Fibroblast of mammary gland (primary cell): ENCODE measurements around the gene TMEM9.

Source experiments
- DNase-seq: peaks from one replicate; pipeline ENCODE4 v3.0.0-alpha.2; 2010; ENCODE audit warnings: low read depth
- H3K4me3 ChIP-seq: 2 replicates; pipeline ENCODE4 v1.5.1; 2011; ENCODE audit warnings: low read depth, mild to moderate bottlenecking, low read length, moderate library complexity; ENCODE audit not compliant: control insufficient read depth
- TF ChIP-seq, protein P1 (sequence below): conservative IDR thresholded peaks from 2 replicates; pipeline ENCODE4 v1.5.1; 2011; ENCODE audit warnings: low read depth, low read length, inconsistent platforms; ENCODE audit not compliant: control insufficient read depth, insufficient read depth

Gene TMEM9

GRCh38 chr1:201183753-201184152 is 29.5 kb upstream of the TMEM9 start:
- H3K4me3 ChIP-seq: no peak overlapping the region
- DNase-seq: no peak
- TF ChIP-seq, protein P1, sequence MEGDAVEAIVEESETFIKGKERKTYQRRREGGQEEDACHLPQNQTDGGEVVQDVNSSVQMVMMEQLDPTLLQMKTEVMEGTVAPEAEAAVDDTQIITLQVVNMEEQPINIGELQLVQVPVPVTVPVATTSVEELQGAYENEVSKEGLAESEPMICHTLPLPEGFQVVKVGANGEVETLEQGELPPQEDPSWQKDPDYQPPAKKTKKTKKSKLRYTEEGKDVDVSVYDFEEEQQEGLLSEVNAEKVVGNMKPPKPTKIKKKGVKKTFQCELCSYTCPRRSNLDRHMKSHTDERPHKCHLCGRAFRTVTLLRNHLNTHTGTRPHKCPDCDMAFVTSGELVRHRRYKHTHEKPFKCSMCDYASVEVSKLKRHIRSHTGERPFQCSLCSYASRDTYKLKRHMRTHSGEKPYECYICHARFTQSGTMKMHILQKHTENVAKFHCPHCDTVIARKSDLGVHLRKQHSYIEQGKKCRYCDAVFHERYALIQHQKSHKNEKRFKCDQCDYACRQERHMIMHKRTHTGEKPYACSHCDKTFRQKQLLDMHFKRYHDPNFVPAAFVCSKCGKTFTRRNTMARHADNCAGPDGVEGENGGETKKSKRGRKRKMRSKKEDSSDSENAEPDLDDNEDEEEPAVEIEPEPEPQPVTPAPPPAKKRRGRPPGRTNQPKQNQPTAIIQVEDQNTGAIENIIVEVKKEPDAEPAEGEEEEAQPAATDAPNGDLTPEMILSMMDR: no peak

DNA sequence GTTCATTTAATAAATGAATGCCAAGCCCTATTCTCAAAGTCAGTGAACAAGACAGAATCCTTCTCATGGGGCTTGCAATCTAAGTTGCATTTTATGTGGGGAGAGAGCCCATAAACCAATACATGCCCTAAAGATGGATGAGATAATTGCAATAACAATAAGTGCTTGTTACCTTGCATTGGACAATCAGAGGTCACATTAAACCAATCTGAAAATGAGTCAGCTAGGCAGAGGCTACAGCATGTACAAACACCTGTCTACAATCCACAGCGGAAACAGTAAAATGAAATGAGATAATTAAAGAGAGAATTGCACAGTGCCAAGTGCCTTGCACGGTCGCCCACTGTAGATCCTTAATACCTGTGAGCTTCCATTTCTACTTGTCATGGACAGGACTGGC is 28.9 kb upstream of the TMEM9 start:
- DNase-seq: no peak
- no peak overlapping the region for H3K4me3 ChIP-seq
- TF ChIP-seq, protein P1: no peak

GRCh38 chr1:201181726-201182125 is 27.5 kb upstream of the TMEM9 start:
- TF ChIP-seq, protein P1: no peak
- DNase-seq: no peak
- no peak overlapping the region for H3K4me3 ChIP-seq

- TF ChIP-seq, protein P1: no peak
- DNase-seq: no peak
- H3K4me3 ChIP-seq: no peak overlapping the region
Observed at GRCh38 chr1:201181323-201181722, 27.0 kb upstream of the TMEM9 start.

DNA sequence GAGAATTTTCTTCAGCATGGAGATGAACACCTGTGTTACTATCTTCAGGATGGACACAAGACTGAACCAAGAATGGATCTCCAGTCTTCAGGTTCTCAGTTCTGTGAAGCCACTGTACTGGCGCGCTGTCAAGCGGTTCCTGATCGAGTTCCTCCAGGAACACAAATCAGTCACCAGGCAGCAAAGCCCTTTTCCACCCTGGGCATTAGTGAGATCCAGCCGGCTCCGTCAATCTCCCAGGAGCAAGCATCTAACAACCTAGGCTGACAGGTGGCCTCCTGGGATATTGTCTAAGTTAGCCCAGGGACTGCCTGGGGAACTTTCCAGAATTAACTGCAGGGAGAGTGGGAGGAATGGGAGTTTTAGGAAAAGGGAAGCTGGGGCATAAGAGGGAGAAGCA is 26.6 kb upstream of the TMEM9 start:
- TF ChIP-seq, protein P1: no peak
- DNase-seq: no peak
- H3K4me3 ChIP-seq: no peak overlapping the region

DNA sequence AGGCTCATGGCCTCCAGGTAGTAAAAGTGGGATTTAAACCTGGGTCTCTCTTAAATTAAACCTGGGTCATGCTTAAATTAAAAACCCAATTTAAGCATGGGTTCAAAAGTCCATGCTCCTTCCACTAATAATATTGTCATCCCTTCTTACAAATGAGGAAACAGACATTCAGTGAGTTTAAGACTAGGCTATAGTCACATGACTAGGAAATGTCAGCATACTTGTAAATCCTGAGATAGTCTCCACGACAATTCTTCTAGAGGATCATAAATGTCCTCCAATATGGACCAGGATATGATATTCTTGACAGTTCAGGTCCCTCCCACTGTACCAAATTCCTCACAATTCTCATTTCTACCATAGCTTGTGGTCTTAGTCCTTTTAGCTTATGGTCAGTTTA is 25.9 kb upstream of the TMEM9 start:
- TF ChIP-seq, protein P1: no peak
- DNase-seq: no peak
- no peak overlapping the region for H3K4me3 ChIP-seq

DNA sequence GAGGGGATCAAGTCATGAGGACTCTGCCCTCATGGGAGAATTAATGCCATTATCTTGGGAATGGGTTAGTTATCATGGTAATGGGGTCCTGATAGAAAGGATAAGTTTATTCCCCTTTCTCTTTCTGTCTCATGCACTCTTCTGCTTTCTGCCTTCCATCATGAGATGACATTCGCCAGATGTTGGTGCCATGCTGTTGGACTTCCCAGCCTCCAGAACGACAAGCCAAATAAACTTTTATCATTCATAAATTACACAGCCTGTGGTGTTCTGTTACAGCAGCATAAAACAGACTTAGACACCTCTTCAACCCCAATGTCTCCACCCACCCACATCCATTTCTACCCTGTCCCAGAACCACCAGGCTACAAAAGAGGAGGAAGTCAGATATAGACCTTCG is 24.4 kb upstream of the TMEM9 start:
- no peak overlapping the region for H3K4me3 ChIP-seq
- TF ChIP-seq, protein P1: no peak
- no peak for DNase-seq
